PC-9 (cell line): ENCODE results near the gene AP4S1. TPM values are rescaled to one million over a fixed set of nuclear protein-coding genes. Genes with fewer than 3 reads are reported as not detected.

Source experiments
- BruUV-seq: library from RNA; stranded (reverse); fragments of 400-500 nt; replicated peaks from 2 replicates; lab custom pipeline; 2021; lab: Mats Ljungman, UMichigan
- CTCF ChIA-PET: fragments of 300-600 bp; sonication (Branson Sonifier 250); formaldehyde crosslinking; loops from one replicate; lab custom pipeline; 2022; ENCODE audit warnings: antibody characterized with exemption; lab: Charles Lee
- POLR2A ChIA-PET: fragments of 300-600 bp; sonication (Branson Sonifier 250); formaldehyde crosslinking; loops from one replicate; lab custom pipeline; 2022; ENCODE audit warnings: antibody characterized with exemption; ENCODE audit not compliant: unreplicated experiment; lab: Charles Lee
- DNase-seq, 2 experiments: peaks; one replicate each; pipeline versions ENCODE4 v3.0.0 to v3.0.0-alpha.2; 2015 to 2022; ENCODE audit warnings: mixed read lengths in 1 of 2
- H2AFZ ChIP-seq: fragments of 200-600 bp; sonication (generic); 2 replicates; pipeline ENCODE4 v1.8.1; 2017; ENCODE audit warnings: antibody characterized with exemption
- H3F3A ChIP-seq: fragments of 200-600 bp; sonication (generic); 2 replicates; pipeline ENCODE4 v1.8.1; 2017; ENCODE audit warnings: antibody characterized with exemption, mild to moderate bottlenecking, low read depth; ENCODE audit not compliant: insufficient read depth
- H3K27ac ChIP-seq: fragments of 200-600 bp; sonication (generic); 2 replicates; pipeline ENCODE4 v1.6.1; 2016; ENCODE audit warnings: mixed run types
- H3K27me3 ChIP-seq: fragments of 200-600 bp; sonication (generic); 2 replicates; pipeline ENCODE4 v1.6.1; 2016; ENCODE audit warnings: low read depth, mixed run types; ENCODE audit not compliant: insufficient read depth
- H3K36me3 ChIP-seq: fragments of 200-600 bp; sonication (generic); 2 replicates; pipeline ENCODE4 v1.6.1; 2016; ENCODE audit warnings: low read depth, mixed run types
- H3K4me1 ChIP-seq: fragments of 200-600 bp; sonication (generic); replicated peaks from 2 replicates; pipeline ENCODE4 v1.6.1; 2016; ENCODE audit warnings: mixed run types; ENCODE audit not compliant: insufficient read depth
- H3K4me2 ChIP-seq: fragments of 200-600 bp; sonication (generic); 2 replicates; pipeline ENCODE4 v1.6.1; 2017; ENCODE audit warnings: mixed run types
- H3K4me3 ChIP-seq: fragments of 200-600 bp; sonication (generic); 2 replicates; pipeline ENCODE4 v1.6.1; 2016; ENCODE audit warnings: mixed run types
- H3K79me2 ChIP-seq: fragments of 200-600 bp; sonication (generic); 2 replicates; pipeline ENCODE4 v1.6.1; 2017; ENCODE audit warnings: low read depth, mixed run types
- H3K9me2 ChIP-seq: fragments of 200-600 bp; sonication (generic); 2 replicates; pipeline ENCODE4 v1.8.1; 2017; ENCODE audit warnings: mild to moderate bottlenecking; ENCODE audit not compliant: insufficient read depth
- H3K9me3 ChIP-seq: fragments of 200-600 bp; sonication (generic); 2 replicates; pipeline ENCODE4 v1.8.1; 2016; ENCODE audit warnings: low read depth; ENCODE audit not compliant: insufficient read depth
- H4K20me1 ChIP-seq: fragments of 200-600 bp; sonication (generic); 2 replicates; pipeline ENCODE4 v1.8.1; 2017; ENCODE audit not compliant: insufficient read depth
- CTCF ChIP-seq: fragments of 200-600 bp; sonication (generic); conservative IDR thresholded peaks from 2 replicates; pipeline ENCODE4 v1.6.1; 2017; ENCODE audit warnings: mixed run types, antibody characterized with exemption, mild to moderate bottlenecking, moderate library complexity
- EZH2 ChIP-seq: fragments of 200-600 bp; sonication (generic); IDR thresholded peaks from 2 replicates; pipeline ENCODE4 v1.8.0; 2017; ENCODE audit warnings: antibody characterized with exemption, low read depth
- intact Hi-C: fragments of 100-400 bp; cut with micrococcal nuclease; formaldehyde crosslinking; loops from one replicate; pipeline ENCODE4 v1.10.0; 2022; ENCODE audit not compliant: unreplicated experiment
- total RNA-seq: library from RNA; stranded (reverse); gene quantifications from 2 replicates; pipeline ENCODE4 v1.2.3, GENCODE V29; 2021

AP4S1 gene
- total RNA-seq, 1 experiment from 2014 or later, result 2.8 TPM

- no peaks in the 10 kb centered on the region for H3K36me3 ChIP-seq
- peaks cover 10% of the 10 kb centered on the region for H3F3A ChIP-seq
- TF ChIP-seq CTCF (no peak), EZH2 (no peak)
- intact Hi-C loops, result no loop called here
- peaks cover 15% of the 10 kb centered on the region for H3K4me1 ChIP-seq
- DNase-seq, result no peak
- no peak overlapping the region for H3K4me3 ChIP-seq
- H3K4me2 ChIP-seq, result no peak overlapping the region
- H3K27ac ChIP-seq, result no peak overlapping the region
- POLR2A ChIA-PET, result no interaction called here
- no peaks in the 10 kb centered on the region for H3K9me2 ChIP-seq
- no peaks in the 10 kb centered on the region for H3K27me3 ChIP-seq
- H4K20me1 ChIP-seq, result peaks cover 16% of the 10 kb centered on the region
- H3K9me3 ChIP-seq, result no peaks in the 10 kb centered on the region
- H2AFZ ChIP-seq, result no peak overlapping the region
- BruUV-seq, result no TSS peak
- CTCF ChIA-PET, result no interaction called here
- H3K79me2 ChIP-seq, result peaks cover 84% of the 10 kb centered on the region
Measured at GRCh38 chr14:31022386-31022785, 3.1 kb upstream of the AP4S1 start.

GRCh38 chr14:31024010-31024480, 1.4 kb upstream of the AP4S1 start:
- peaks cover 12% of the 10 kb centered on the region for H3F3A ChIP-seq
- peak overlapping the region; percentile 88 for H3K4me3 ChIP-seq
- H3K9me3 ChIP-seq, result no peaks in the 10 kb centered on the region
- peaks cover 22% of the 10 kb centered on the region for H3K4me1 ChIP-seq
- no TSS peak for BruUV-seq
- H4K20me1 ChIP-seq, result peaks cover 16% of the 10 kb centered on the region; the same call in 1 of the 2 replicates
- no peaks in the 10 kb centered on the region for H3K36me3 ChIP-seq
- H3K4me2 ChIP-seq, result peak overlapping the region; percentile 97
- CTCF ChIA-PET, result no interaction called here
- no peak overlapping the region for H2AFZ ChIP-seq
- H3K27ac ChIP-seq, result no peak overlapping the region
- POLR2A ChIA-PET, result no interaction called here
- TF ChIP-seq EZH2 (no peak), CTCF (no peak)
- H3K9me2 ChIP-seq, result no peaks in the 10 kb centered on the region
- DNase-seq, result no peak
- H3K27me3 ChIP-seq, result no peaks in the 10 kb centered on the region
- intact Hi-C loops, result no loop called here
- peaks cover 70% of the 10 kb centered on the region for H3K79me2 ChIP-seq

- peak overlapping the region; percentile 88 for H3K4me3 ChIP-seq
- H3K4me1 ChIP-seq, result peaks cover 22% of the 10 kb centered on the region
- H3K9me3 ChIP-seq, result no peaks in the 10 kb centered on the region
- TF ChIP-seq CTCF (no peak), EZH2 (no peak)
- intact Hi-C loops, result loop anchor here (5.0 kb wide), 1 partner anchor 58 kb away; no protein-coding TSS in a partner anchor
- H3K27ac ChIP-seq, result peak overlapping the region; percentile 79
- POLR2A ChIA-PET, result no interaction called here
- CTCF ChIA-PET, result interaction anchor here (0.7 kb wide), 1 partner anchor 181 kb away, joined by 3 read pairs; no protein-coding TSS in a partner anchor
- DNase-seq, result no peak
- no peaks in the 10 kb centered on the region for H3K36me3 ChIP-seq
- peak overlapping the region; percentile 87 for H2AFZ ChIP-seq
- BruUV-seq, result TSS peak; percentile 27
- peaks cover 16% of the 10 kb centered on the region; the same call in 1 of the 2 replicates for H4K20me1 ChIP-seq
- H3F3A ChIP-seq, result peaks cover 12% of the 10 kb centered on the region
- peaks cover 64% of the 10 kb centered on the region for H3K79me2 ChIP-seq
- no peaks in the 10 kb centered on the region for H3K9me2 ChIP-seq
- peak overlapping the region; percentile 97 for H3K4me2 ChIP-seq
- H3K27me3 ChIP-seq, result no peaks in the 10 kb centered on the region
Measured at GRCh38 chr14:31024577-31025366, 677 bp upstream of the AP4S1 start.
